Activated gamma-delta T cell treated with Interleukin-2 at 50 U/mL for 16 hours (primary cell): ENCODE measurements around the gene SAXO2.
"Not testable (repeated sequence)": the region's sequence is repeated elsewhere in the genome, so short reads cannot be mapped to it uniquely, and the experiment has no call there.

Source experiments
- DNase-seq: peaks from one replicate; pipeline ENCODE4 v3.0.0-alpha.2; 2020

The SAXO2 gene

GRCh38 chr15:82288202-82288601 lies 25.6 kb downstream of the SAXO2 start:
- not testable (repeated sequence) for DNase-seq

GRCh38 chr15:82292271-82292670 lies 29.7 kb downstream of the SAXO2 start:
- no peak for DNase-seq

- DNase-seq = no peak
Observed at GRCh38 chr15:82294061-82294690, 31.6 kb downstream of the SAXO2 start.

- DNase-seq = no peak
Observed at GRCh38 chr15:82297546-82297945, 34.9 kb downstream of the SAXO2 start.

- DNase-seq = no peak
Observed at GRCh38 chr15:82298032-82298431, 35.4 kb downstream of the SAXO2 start.

GRCh38 chr15:82298520-82298919 lies 35.9 kb downstream of the SAXO2 start:
- DNase-seq = peak; percentile 68

- DNase-seq = not testable (repeated sequence)
Observed at GRCh38 chr15:82299511-82299914, 36.9 kb downstream of the SAXO2 start.

GRCh38 chr15:82300326-82300725 lies 37.7 kb downstream of the SAXO2 start:
- DNase-seq = not testable (repeated sequence)

GRCh38 chr15:82300883-82301282 lies 38.3 kb downstream of the SAXO2 start:
- no peak for DNase-seq

GRCh38 chr15:82301296-82302016 lies 38.8 kb downstream of the SAXO2 start:
- DNase-seq = no peak

- no peak for DNase-seq
Observed at GRCh38 chr15:82303956-82304777, 41.5 kb downstream of the SAXO2 start.

- no peak for DNase-seq
Observed at GRCh38 chr15:82304778-82305090, 42.1 kb downstream of the SAXO2 start.

- DNase-seq = no peak
Observed at GRCh38 chr15:82305621-82306048, 43.0 kb downstream of the SAXO2 start.

- DNase-seq = no peak
Observed at GRCh38 chr15:82306791-82307713, 44.4 kb downstream of the SAXO2 start.

GRCh38 chr15:82307714-82308081 lies 45.1 kb downstream of the SAXO2 start:
- DNase-seq = no peak

GRCh38 chr15:82309802-82310201 lies 47.2 kb downstream of the SAXO2 start:
- DNase-seq = no peak

- not testable (repeated sequence) for DNase-seq
Observed at GRCh38 chr15:82311321-82311720, 48.7 kb downstream of the SAXO2 start.

GRCh38 chr15:82312586-82313349 lies 50.1 kb downstream of the SAXO2 start:
- no peak for DNase-seq

- no peak for DNase-seq
Observed at GRCh38 chr15:82313446-82313845, 50.8 kb downstream of the SAXO2 start.

GRCh38 chr15:82313951-82314768 lies 51.5 kb downstream of the SAXO2 start:
- not testable (repeated sequence) for DNase-seq
